NCI-H526 (cell line): ENCODE results near the gene AUH.

ENCODE experiments used
- DNase-seq, 2 experiments: peaks; one replicate each; lab custom pipeline; 2025; lab: John Stamatoyannopoulos, UW

AUH gene

DNA sequence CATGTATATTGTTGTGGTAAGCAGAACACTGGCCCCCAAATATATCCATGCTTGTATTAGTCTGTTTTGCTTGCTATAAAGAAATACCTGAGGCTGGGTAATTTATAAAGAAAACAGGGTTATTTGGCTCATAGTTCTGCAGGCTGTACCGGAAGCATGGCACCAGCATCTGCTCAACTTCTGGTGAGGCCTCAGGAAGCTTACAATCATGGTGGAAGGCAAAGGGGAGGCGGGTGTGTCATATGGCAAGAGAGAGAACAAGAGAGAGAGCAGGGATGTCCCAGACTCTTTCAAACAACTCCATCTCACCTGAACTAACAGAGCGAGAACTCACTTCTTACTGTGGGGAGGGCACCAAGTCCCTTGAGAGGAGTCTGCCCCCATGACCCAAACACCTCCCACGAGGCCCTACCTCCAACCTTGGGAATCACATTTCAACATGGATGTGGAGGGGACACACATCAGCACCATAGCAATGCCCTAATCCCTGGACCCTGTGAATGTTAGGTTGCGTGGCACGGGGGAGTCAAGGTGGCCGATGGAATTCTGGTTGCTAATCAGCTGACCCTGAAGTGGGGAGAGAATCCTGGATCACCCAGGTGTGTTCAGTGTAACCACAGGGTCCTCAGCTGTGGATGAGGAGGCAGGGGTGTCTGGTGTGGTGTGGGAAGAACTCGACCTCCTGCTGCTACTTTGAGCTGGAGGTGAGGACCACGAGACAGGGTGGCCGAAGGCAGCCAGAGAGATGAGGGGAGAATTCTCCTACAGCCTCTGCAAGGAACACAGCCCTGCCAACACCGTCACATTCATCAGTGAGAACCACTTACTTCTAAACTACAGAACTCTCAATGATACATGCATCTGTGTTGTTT, 172.8 kb downstream of the AUH start:
- no peak for DNase-seq

DNA sequence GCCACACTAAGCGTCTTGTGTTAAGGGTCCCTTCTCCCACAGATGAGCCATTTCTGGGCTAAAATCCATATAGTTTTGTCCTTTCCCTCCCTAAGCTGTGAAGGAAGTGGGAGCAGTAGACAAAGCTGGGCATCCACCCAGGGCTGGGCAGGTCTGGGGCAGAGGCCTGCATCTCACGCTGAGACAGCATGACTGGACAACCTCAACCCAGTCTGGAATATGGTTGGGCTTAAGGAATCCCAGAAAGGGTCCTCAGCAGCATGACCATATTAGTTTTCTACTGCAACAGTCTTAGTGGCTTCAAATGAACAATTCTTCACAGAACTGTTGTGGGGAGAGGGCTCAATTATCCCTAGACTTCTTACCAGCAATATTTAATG, 173.8 kb downstream of the AUH start:
- DNase-seq, result no peak

GRCh38 chr9:91187311-91187964, 174.3 kb downstream of the AUH start:
- DNase-seq, result no peak

GRCh38 chr9:91186632-91187108, 175.0 kb downstream of the AUH start:
- DNase-seq, result no peak

DNA sequence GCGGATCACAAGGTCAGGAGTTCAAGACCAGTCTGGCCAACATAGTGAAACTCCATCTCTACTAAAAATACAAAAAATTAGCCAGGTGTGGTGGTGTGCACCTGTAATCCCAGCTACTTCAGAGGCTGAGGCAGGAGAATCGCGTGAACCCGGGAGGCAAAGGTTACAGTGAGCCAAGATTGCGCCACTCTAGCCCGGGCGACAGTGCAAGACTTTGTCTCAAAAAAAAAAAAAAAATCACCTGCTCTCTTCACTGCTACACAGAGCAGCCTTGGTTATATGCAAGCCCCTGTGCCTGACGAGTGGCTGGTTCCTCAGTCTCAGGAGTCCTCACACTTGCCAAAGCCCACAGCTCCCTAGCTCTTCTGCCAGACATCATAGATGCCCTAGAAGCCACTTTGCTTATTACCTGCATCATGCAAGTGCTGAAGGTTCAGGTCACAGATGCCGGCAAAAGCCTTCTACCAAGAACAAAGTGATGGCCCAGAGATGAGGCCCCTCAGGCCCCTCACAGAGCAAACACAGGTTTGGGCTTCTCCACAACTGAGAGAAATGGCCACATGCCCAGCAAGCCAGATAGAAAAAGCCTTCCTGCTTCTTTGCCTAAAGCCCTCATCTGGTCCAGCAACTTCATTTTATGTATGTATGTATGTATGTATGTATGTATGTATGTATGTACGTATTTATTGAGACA, 176.4 kb downstream of the AUH start:
- DNase-seq, result no peak

GRCh38 chr9:91182429-91183225, 179.1 kb downstream of the AUH start:
- peak in 1 of 2 experiments; percentile 31 for DNase-seq

DNA sequence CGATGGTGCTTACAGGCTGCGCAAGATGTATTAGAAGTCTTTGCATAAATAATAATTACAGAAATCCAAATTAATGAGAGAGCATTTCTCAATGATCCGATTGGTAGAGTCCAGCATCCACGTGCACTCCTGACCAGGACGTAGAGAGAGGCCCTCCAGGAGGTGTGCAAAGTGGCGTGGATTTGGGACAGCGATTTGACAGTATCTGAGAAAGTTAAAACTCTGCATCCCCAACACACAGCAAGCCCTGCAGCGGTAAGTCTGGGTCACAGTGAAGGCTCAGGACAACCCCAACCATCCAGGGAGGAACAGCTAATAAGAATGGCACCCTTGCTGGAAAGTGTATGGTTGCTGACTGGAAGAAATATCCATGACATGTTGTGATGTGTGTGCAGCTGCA, 180.2 kb downstream of the AUH start:
- DNase-seq, result no peak

GRCh38 chr9:91180930-91181268, 180.8 kb downstream of the AUH start:
- no peak for DNase-seq

GRCh38 chr9:91180240-91180929, 181.3 kb downstream of the AUH start:
- no peak for DNase-seq

DNA sequence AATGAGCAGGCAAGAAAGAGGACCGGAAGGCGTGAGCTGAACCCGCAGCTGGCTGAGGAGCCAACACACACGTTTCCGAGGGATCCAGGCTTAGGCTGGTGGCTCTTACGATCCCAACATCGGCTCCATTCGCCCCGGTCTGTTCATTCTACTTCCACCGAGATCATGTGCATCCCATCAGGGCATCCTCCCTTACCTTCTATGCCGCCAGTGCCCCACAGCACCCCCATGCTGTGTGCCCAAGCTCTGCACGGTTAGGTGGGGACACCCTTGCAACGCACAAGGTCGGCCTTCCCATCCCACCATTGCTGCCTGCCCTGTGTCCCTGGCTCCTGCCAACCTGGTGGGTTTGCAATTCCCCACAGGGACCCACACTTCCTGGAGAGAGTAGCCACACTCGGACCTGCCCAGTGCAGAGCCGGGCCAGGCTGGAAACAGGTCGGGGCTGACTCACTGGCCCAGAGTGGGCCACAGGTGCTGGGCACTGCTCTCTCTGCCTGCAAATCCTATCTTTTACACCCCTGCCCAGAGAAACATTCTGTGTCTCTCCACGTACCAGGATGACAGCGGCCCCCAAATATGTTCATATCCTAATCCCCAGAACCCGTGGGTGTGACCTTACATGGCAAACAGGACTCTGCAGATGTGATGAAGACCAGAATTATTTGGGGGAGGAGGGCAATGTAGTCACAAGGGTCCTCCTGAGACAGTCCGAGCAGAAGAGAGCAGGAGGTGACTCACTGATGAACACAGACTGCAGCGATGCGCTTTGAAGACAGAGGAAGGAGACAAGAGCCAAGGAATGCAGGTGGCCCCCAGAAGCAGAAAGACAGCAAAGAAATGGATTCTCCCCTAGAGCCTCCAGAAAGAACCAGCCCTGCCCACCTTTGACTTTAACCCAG, 182.2 kb downstream of the AUH start:
- no peak for DNase-seq

DNA sequence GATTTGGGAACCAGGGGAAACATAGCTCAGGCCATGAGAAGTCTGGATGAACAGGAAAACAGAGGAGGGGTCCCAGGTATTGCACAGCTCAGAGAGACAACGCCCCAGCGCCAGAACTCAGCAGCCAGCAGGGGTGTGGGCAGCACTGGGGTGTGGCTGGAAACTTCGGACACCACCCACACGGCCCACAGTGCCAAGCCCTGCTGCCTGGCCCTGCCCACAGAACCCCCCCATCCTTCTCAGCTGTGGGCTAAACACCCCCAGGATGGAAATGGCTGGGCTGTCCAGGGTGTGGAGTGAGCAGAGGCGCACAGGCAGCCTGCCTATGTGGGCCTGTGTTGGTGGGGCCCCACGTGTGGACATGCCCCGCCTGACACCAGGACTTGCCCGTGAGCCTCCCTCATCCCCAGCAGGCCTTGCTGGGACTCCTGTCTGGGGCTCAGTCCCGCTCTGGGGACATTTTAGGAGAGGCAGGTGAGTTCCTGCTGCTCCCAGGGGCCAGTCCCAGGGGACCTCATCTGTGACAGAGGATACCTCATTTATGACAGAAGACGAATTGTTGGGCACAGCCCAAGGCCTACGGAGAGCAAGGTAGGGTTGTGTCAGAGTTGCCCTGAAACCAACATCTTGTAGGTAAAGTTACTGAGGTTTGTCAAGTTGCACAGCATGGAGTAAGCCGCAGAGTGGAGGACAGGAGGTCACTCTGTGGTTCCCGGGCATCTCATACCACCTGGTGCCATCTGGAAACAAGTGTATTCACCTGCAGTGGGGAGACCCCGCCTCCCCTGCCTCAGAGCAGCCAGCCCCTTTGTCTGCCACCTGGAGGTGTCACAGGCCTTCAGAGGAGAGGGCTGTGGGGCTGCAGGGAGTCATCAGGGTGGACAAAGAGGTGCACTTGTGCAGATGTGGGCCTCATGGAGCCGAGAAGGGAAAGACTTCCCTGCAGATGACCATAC, 183.2 kb downstream of the AUH start:
- DNase-seq, result no peak

DNA sequence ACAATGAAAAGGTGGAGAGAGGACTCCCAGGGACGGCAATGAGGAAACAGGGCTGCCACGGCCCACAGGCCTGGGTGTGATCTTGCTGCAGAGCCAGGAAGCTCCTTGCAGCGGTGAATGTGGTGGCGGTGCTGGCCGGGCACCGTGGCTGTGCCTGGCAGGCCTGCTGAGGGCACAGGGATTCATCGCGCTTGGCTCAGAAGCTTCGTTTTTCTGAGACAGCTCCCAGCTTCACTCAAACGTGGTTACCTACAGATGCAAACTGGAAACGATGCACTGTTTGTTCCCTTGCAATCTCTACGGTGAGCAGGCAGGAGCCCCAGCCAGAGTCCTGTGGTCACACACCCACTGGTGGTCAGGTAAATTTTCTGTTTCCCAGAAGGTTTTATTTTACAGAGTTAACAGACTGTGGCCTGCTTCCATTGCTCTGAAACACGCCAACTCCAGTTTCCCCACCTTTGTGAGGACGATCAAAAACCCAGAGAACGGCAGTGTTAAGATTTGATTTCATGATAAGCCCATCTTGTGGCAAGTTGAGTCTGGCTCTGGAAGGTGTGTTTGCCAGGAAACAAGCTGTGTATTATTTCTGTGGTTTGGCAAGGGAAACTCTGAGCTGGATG, 183.9 kb downstream of the AUH start:
- DNase-seq, result no peak

GRCh38 chr9:91177081-91177480, 184.6 kb downstream of the AUH start:
- no peak for DNase-seq

DNA sequence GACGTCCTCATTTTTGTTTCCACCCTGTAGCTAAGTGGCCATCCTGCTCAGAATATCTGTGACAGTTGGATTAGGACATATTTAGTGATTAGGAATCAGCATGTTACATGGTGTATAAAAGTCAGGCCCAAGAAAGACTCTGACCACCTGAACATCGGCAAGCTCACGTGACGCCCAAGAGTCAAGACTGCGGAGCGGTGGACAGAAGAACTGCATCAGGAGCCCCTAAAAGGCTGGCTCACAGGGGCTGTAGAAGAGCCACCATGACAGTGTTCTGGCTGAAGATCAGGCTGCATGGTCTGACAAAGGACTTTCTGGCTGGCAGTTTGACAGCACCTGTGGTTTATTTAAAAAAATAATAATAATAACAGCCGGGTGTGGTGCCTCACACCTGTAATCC, 185.3 kb downstream of the AUH start:
- no peak for DNase-seq

DNA sequence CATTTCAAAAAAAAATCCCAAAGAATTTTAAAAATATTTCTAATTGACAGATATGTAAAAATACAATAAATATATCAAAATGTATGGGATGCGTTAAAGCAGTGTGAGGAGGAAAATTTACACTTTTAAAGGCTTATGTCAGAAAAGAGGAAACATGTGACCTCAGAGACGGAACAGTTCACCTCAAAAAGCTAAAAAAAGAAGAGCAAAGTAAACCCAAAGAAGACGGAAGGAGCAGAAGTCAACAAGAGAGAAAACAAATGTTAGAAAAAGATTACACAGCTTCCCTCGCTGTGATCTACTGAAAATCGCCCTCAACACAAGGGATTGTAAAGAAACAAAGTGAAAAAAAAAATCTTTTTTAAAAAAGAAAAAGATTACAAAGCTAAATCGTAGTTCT, 186.9 kb downstream of the AUH start:
- DNase-seq, result no peak

DNA sequence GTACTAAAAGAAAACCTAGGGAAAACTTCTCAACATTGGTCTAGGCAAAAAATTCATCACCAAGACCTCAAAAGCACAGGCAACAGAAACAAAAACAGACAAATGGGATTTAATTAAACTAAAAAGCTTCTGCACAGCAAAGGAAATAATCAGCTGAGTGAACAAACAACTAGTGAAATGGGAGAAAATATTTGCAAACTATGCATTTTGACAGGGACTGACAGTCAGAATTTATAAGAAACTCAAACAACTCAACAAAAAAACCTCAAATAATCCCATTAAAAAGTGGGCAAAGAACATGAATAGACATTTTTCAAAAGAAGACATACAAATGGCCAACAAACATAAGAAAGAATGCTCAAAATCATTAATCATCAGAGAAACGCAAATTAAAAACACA, 189.4 kb downstream of the AUH start:
- no peak for DNase-seq

- no peak for DNase-seq
Observed at GRCh38 chr9:91170951-91171350, 190.8 kb downstream of the AUH start.

GRCh38 chr9:91166796-91167366, 194.8 kb downstream of the AUH start:
- DNase-seq, result no peak
